Epithelial cell of proximal tubule (primary cell): Measurements from ENCODE around the gene FBXL3. TPM values are rescaled to one million over a fixed set of nuclear protein-coding genes. Genes with fewer than 3 reads are reported as not detected.
A peak's percentile ranks its signal among the peaks of the same experiment; 100 is the strongest.

Experiments used
- DNase-seq: peaks from one replicate; pipeline ENCODE4 v3.0.0-alpha.2; 2011; ENCODE audit warnings: low read depth
- H3K4me3 ChIP-seq: 2 replicates; pipeline ENCODE4 v1.5.1; 2011; ENCODE audit warnings: low read depth, mild to moderate bottlenecking, low read length
- total RNA-seq: library from RNA; depleted of rRNA; stranded (reverse); fragments of >200 nt; gene quantifications from 2 replicates; pipeline ENCODE4 v1.2.3, GENCODE V29; 2015
- TF ChIP-seq, protein P1 (sequence below): conservative IDR thresholded peaks from 2 replicates; pipeline ENCODE4 v1.5.1; 2012; ENCODE audit warnings: low read depth, mild to moderate bottlenecking, low read length

Gene FBXL3
- total RNA-seq, 1 donor from 2014 or later: 32.2 TPM

DNA sequence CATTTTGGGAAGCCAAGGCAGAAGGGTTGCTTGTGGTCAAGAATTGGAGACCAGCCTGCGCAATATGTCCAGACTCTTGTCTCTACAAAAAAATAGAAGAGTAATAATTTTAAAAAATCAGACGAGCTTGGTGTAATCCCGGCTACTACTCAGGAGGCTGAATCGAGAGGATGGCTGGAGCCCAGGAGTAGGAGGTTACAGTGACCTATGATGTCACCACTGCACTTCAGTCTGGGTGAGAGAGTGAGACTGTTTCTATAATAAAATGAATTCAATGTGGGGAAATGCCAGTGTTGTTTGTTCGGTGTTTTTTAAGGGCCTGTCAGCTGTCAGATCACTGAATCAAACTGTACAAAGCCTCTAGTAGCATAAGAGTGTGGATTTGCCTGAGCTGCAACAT lies 1.2 kb upstream of the FBXL3 start:
- TF ChIP-seq, protein P1, sequence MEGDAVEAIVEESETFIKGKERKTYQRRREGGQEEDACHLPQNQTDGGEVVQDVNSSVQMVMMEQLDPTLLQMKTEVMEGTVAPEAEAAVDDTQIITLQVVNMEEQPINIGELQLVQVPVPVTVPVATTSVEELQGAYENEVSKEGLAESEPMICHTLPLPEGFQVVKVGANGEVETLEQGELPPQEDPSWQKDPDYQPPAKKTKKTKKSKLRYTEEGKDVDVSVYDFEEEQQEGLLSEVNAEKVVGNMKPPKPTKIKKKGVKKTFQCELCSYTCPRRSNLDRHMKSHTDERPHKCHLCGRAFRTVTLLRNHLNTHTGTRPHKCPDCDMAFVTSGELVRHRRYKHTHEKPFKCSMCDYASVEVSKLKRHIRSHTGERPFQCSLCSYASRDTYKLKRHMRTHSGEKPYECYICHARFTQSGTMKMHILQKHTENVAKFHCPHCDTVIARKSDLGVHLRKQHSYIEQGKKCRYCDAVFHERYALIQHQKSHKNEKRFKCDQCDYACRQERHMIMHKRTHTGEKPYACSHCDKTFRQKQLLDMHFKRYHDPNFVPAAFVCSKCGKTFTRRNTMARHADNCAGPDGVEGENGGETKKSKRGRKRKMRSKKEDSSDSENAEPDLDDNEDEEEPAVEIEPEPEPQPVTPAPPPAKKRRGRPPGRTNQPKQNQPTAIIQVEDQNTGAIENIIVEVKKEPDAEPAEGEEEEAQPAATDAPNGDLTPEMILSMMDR: no peak
- no peak for DNase-seq
- H3K4me3 ChIP-seq: peak overlapping the region; percentile 75

DNA sequence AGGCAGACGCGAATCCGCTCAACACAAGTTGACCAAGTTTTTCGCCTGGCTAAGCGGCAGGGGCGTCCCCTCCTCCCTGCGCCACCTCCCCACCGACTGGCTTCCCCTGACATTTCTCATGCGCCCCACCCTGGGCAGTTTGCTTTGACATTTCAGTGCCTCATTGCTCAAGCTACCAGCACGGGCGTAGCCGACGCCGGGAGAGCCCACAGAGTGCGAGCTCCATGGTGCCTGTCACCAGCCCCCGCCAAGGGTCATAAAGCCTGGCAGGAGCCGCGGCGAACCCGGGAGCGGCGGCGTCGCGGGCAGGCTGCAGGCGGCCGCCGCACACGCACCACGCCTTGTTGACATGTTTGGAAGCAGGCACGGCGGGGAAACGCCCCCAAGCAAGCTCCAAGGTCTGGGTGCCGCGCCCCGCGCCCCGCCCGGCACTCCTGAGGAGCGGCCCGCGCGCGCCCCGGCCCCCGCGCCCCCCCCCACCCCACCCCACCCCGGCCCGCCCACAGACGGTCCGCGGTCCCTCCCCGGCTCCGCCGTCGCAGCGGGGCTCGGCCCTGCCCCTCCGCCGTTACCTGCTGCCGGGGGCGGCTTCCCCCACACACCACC lies 601 bp downstream of the FBXL3 start:
- peak overlapping the region; percentile 75 for H3K4me3 ChIP-seq
- TF ChIP-seq, protein P1: no peak
- DNase-seq: no peak

DNA sequence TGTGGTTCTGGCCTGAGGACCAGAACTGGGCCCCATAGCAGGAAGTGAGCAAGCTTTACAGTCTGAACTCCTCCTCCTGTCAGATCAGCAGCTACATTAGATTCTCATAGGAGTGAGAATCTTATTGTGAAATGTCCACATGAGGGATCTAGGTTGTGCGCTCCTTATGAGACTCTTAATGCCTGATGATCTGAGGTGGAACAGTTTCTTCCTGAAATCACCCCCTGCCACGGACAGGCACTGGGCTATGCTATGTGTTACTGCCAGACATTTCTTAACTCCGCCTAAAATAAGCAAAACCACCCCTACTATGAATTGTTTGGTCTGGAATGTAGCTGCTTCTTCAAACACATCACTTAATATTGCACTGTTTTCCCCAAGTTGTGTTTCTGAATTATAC lies 4.6 kb downstream of the FBXL3 start:
- H3K4me3 ChIP-seq: no peak overlapping the region
- no peak for DNase-seq
- TF ChIP-seq, protein P1: no peak

GRCh38 chr13:77019756-77020155 lies 7.2 kb downstream of the FBXL3 start:
- TF ChIP-seq, protein P1: no peak
- DNase-seq: no peak
- no peak overlapping the region for H3K4me3 ChIP-seq

DNA sequence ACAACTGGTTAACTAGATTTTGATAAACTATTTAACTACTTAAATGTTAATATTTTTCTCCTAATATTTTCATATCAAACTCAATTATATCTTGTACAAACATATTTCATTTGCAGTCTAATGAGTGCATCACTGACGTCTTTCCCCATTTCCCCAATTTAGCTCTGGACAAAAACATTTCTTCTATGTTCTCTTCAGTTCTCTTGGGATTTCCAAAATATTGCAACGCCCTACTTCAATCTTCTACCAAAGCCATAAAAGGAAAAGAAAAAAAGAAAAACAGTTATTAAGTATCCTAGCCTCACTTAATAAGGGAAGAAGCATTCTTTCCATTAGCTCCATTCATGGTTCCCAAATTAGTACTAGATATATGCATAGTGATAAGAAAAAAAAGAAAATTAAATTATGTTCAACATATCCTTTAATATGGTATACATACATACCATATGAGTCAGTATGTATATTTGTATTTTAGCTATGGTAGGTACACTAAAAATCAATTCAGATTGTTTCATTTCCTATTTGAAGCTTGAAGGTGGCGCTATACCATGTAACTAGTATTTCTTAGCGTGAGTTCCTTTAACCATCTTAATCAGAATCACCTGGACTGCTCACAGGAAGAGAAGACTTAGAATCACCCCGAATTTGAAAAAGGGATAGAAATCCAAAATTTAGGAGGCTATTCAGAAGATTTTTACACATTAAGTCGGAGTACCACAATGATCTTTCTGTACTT lies 9.9 kb downstream of the FBXL3 start:
- no peak for DNase-seq
- H3K4me3 ChIP-seq: no peak overlapping the region
- TF ChIP-seq, protein P1: no peak

DNA sequence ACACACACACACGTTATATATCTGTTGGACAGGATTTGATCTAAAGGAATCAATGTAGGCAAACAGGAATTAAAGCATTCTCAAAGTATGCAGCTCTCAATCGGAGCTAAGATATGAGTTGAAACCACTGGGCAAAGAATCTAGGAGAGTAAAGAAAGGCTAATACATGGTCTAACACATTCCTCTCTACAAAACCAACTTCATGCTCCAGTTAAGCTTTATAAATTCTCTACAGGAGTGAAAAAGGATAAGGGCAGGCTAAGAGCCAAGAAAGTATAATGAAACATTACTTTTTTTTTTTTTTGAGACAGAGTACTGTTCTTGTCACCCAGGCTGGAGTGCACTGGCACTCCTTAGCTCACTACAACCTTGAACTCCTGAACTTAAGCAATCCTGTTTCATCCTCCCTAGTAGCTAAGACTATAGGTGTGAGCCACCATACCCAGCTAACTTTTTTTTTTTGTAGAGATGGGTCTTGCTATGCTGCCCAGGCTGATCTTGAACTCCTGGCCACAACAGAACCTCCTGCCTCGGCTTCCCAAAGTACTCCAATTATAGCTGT lies 10.6 kb downstream of the FBXL3 start:
- no peak for DNase-seq
- no peak overlapping the region for H3K4me3 ChIP-seq
- TF ChIP-seq, protein P1: no peak
